ENCODE measurements around the gene GP1BB. TPM values are rescaled to one million over a fixed set of nuclear protein-coding genes. Genes with fewer than 3 reads are reported as not detected.

The GP1BB gene
- total and polyA plus RNA-seq, 2 experiments from 2014 or later, result 80.9 to 89.4 TPM

- H3K36me3 ChIP-seq, result no peaks in the 10 kb centered on the region
- DNase-seq (ENCODE audit: low read depth in 1 of 2, low spot score in 1 of 2), result no peak
- H3K4me1 ChIP-seq (ENCODE audit: low read depth), result peaks cover 9% of the 10 kb centered on the region
- TF ChIP-seq CTCF (IDR thresholded peaks at IDR 0.05; ENCODE audit: low read depth, low read length), result no peak
- no peaks in the 10 kb centered on the region for H3K9me3 ChIP-seq (ENCODE audit: low read depth)
- H3K27me3 ChIP-seq, result peaks cover 59% of the 10 kb centered on the region
- H3K4me3 ChIP-seq, result no peak overlapping the region
- no peak overlapping the region for H3K27ac ChIP-seq
Measured at GRCh38 chr22:19751497-19752245, 28.3 kb downstream of the GP1BB start.

GRCh38 chr22:19753090-19753842 is 29.9 kb downstream of the GP1BB start:
- Histone ChIP-seq H3K36me3 (no peaks in the 10 kb centered on the region), H3K4me3 (no peak overlapping the region), H3K27ac (no peak overlapping the region), H3K27me3 (peaks cover 75% of the 10 kb centered on the region), H3K9me3 (ENCODE audit: low read depth) (no peaks in the 10 kb centered on the region), H3K4me1 (ENCODE audit: low read depth) (peaks cover 9% of the 10 kb centered on the region)
- peak; percentile 14 for TF ChIP-seq CTCF (IDR thresholded peaks at IDR 0.05; ENCODE audit: low read depth, low read length)
- no peak for DNase-seq (ENCODE audit: low read depth in 1 of 2, low spot score in 1 of 2)

- no peak overlapping the region for H3K27ac ChIP-seq
Measured at GRCh38 chr22:19753996-19754700, 30.8 kb downstream of the GP1BB start.

DNA sequence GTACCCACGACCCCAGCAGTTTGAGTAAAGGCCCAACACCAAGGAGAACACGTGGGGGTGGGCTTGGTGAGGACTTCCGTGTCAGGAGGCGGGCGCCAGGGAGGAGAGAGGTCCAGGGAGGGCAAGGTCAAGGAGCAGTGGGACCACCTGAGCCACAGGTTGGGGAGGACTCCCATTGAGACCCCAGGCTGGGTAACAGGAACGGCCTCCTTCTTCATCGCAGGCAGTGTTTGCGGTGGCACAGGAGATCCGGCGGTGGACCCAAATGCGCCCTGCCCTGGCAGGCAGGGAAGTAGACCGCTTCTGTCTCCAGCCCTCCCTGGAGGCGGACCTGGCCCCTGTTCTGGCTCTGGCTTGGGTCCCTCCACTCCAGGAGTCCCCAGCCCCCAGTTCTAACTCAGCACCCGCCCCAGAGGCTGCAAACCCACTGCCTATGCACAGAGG is 31.4 kb downstream of the GP1BB start:
- Histone ChIP-seq H3K27me3 (peaks cover 89% of the 10 kb centered on the region), H3K27ac (no peak overlapping the region), H3K9me3 (ENCODE audit: low read depth) (no peaks in the 10 kb centered on the region), H3K36me3 (no peaks in the 10 kb centered on the region), H3K4me1 (ENCODE audit: low read depth) (peaks cover 9% of the 10 kb centered on the region), H3K4me3 (no peak overlapping the region)
- no peak for TF ChIP-seq CTCF (IDR thresholded peaks at IDR 0.05; ENCODE audit: low read depth, low read length)
- no peak for DNase-seq (ENCODE audit: low read depth in 1 of 2, low spot score in 1 of 2)

More at GRCh38 chr22:19753996-19754700, 30.8 kb downstream of the GP1BB start:
- Histone ChIP-seq H3K36me3 (no peaks in the 10 kb centered on the region), H3K4me1 (ENCODE audit: low read depth) (peaks cover 9% of the 10 kb centered on the region), H3K4me3 (no peak overlapping the region), H3K27me3 (peaks cover 84% of the 10 kb centered on the region), H3K9me3 (ENCODE audit: low read depth) (no peaks in the 10 kb centered on the region)
- no peak for DNase-seq (ENCODE audit: low read depth in 1 of 2, low spot score in 1 of 2)
- TF ChIP-seq CTCF (IDR thresholded peaks at IDR 0.05; ENCODE audit: low read depth, low read length), result no peak

DNA sequence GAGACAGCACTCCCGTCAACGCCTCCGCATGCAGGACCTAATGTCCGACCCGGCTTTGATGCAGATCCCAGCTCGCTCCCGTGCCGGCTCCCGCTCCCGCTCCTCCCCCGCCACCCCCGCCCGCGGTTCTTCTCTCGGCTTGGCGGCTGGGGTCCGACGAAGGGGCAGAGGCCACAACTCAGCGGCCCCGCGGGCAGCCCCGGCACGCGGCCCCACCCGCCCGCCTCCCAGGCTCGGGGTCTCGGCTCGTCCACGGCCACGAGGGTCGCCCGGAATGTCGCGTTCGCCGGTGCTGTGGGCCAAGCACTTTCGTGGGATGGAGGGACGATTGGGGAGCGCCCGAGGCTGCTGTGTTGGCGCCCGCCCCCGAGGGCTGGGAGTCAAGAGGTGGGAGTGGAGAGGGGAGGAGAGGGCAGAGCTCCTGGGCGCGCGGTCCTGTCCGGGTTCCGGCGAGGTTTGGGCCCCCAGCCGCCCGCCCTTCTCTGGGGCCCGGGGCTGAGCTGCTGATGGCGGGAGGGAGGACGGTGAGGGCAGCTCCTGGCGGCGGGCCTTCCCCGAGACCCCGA is 31.9 kb downstream of the GP1BB start:
- DNase-seq (ENCODE audit: low read depth in 1 of 2, low spot score in 1 of 2), result no peak
- Histone ChIP-seq H3K27me3 (peaks cover 94% of the 10 kb centered on the region), H3K4me3 (no peak overlapping the region), H3K4me1 (ENCODE audit: low read depth) (peaks cover 9% of the 10 kb centered on the region), H3K36me3 (no peaks in the 10 kb centered on the region), H3K27ac (no peak overlapping the region), H3K9me3 (ENCODE audit: low read depth) (no peaks in the 10 kb centered on the region)
- no peak for TF ChIP-seq CTCF (IDR thresholded peaks at IDR 0.05; ENCODE audit: low read depth, low read length)
